Heart right ventricle (tissue), 16 donors: Measurements from ENCODE around the gene RGL1. TPM values are rescaled to one million over a fixed set of nuclear protein-coding genes. Genes with fewer than 3 reads are reported as not detected.
A peak's percentile ranks its signal among the peaks of the same experiment; 100 is the strongest.

Experiments used
- ATAC-seq, 8 donors: fragments of 200-7000 bp; cut with Tn5 transposase; one replicate each; pipeline ENCODE4 v1.9.1; 2020; ENCODE audit warnings: mild to moderate bottlenecking in 8 of 8, moderate library complexity in 8 of 8, moderate number of reproducible peaks in 1 of 8
- DNase-seq, 2 donors: peaks; one replicate each; pipeline ENCODE4 v3.0.0-alpha.2; 2020
- H3K27ac ChIP-seq, 10 donors: fragments of 200-600 bp; sonication (generic) in 2 of 10; one replicate each; pipeline versions ENCODE4 v1.5.0 to v1.8.0; 2020 to 2022; ENCODE audit warnings: mild to moderate bottlenecking in 3 of 10
- H3K27me3 ChIP-seq, 7 donors: fragments of 200-600 bp; one replicate each; pipeline ENCODE4 v1.8.0; 2021 to 2022; ENCODE audit warnings: mild to moderate bottlenecking in 2 of 7
- H3K36me3 ChIP-seq, 9 donors: fragments of 200-600 bp; sonication (generic) in 1 of 9; one replicate each; pipeline versions ENCODE4 v1.5.0 to v1.8.0; 2020 to 2022; ENCODE audit warnings: mild to moderate bottlenecking in 2 of 9
- H3K4me1 ChIP-seq, 9 donors: fragments of 200-600 bp; sonication (generic) in 1 of 9; one replicate each; pipeline versions ENCODE4 v1.5.0 to v1.8.0; 2020 to 2022; ENCODE audit warnings: mild to moderate bottlenecking in 4 of 9
- H3K4me3 ChIP-seq, 10 donors: fragments of 200-600 bp; sonication (generic) in 2 of 10; one replicate each; pipeline versions ENCODE4 v1.5.0 to v1.8.0; 2020 to 2022; ENCODE audit warnings: mild to moderate bottlenecking in 7 of 10, moderate library complexity in 2 of 10
- H3K9me3 ChIP-seq, 11 donors: fragments of 200-600 bp in 10 of 11; sonication (generic) in 2 of 11; one replicate each; pipeline versions ENCODE4 v1.5.0 to v1.8.0; 2013 to 2022; ENCODE audit warnings: mild to moderate bottlenecking in 2 of 11, control low read depth in 1 of 11, moderate library complexity in 1 of 11
- CTCF ChIP-seq, 9 donors: fragments of 200-600 bp; sonication (generic) in 2 of 9; IDR thresholded peaks; one replicate each; pipeline versions ENCODE4 v1.5.0 to v1.8.0; 2021 to 2022; ENCODE audit warnings: antibody characterized with exemption in 9 of 9, mild to moderate bottlenecking in 5 of 9, moderate library complexity in 1 of 9
- WGBS, 2 donors: extraction: QIAGEN DNeasy Blood & Tissue Kit; methylation state at CpG; one replicate each; pipeline ENCODE4 v1.1.7; 2013; ENCODE audit warnings: inconsistent platforms in 1 of 2; 5-methylcytosine and 5-hydroxymethylcytosine counted together
- intact Hi-C, 10 donors: fragments of 100-400 bp; cut with DNase I; formaldehyde crosslinking; loops; one replicate each; pipeline versions ENCODE4 v1.11.1 to v1.14.2; 2022
- polyA plus RNA-seq, 2 donors: library from polyadenylated mRNA; stranded (reverse); fragments of 200-250 nt; gene quantifications; one replicate each; pipeline ENCODE4 v1.2.3, GENCODE V29; 2013
- total RNA-seq, 10 donors: library from RNA; stranded (reverse); fragmentation: NEBNext Ultra II Directional in 3 of 10; extraction: Animal tissue kit (Norgen Biotek cat#: 25700) in 3 of 10; gene quantifications; one replicate each; pipeline versions ENCODE4 v1.2.1 to v1.2.4, GENCODE V29; 2021 to 2023
- donor health status: Arrhythmogenic right ventricular cardiomyopathy.
- donor health status: ischemic (EF 13 %, LVEDD 7.1; RV severe dilation, severe dysfunction).
- donor health status: healthy with polysubstance abuse.
- donor health status: DM: no; HTN: yes; CAD: no.
- donor health status: DM: no; HTN: no; CAD: no.
- donor health status: ischemic (EF 25% LVEDD 6.9; RV normal size, moderate dysfunction).
- donor health status: ischemic (EF 25% LVEDD 5.7; RV mildly dilated, moderate dysfunction).
- donor health status: healthy.
- donor health status: DM: yes; HTN: yes; CAD: no.
- donor health status: Ischemic cardiomyopathy.
- donor health status: ischemic (EF 35%, LVEDD 5.7; RV mildly dilated, moderate dysfunction).
- donor health status: nonischemic (EF 11% LVEDD 7.7; RV severe dilation, severe dysfunction).
- donor health status: DM: yes; HTN: yes; CAD: no.
- donor health status: PGD.
- donor health status: ischemic (EF 29% LVEDD 5.4; RV normal size, mild dysfunction).
- donor health status: nonischemic (EF 23%, LVEDD 6.1; RV moderate dilation, normal function).

The RGL1 gene
- total and polyA plus RNA-seq, 12 donors = 3.8 to 33.4 (median 18.4) TPM

DNA sequence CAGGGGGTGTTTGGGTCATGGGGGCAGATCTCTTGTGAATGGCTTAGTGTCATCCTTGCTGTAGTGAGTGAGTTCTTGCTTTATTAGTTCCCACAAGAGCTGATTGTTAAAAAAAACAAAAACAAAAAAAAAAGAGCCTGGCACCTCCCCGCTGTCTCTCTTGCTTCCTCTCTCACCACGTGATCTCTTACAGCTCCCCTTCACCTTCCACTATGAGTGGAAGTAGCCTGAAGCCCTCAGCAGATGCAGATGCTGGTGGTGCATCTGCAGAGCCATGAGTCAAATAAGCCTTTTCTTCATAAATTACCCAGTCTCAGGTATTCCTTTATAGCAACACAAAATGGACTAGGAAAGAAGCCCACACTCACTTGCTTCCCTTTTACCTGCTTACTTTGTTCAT lies 17.2 kb upstream of the RGL1 start:
- Histone ChIP-seq H3K36me3 (no peaks in the 10 kb centered on the region), H3K4me1 (peaks cover 5 to 42% (median 25%) of the 10 kb centered on the region in 9 donors), H3K4me3 (no peak overlapping the region), H3K9me3 (peaks cover 0 to 1% (median 0%) of the 10 kb centered on the region in 11 donors), H3K27ac (no peak overlapping the region), H3K27me3 (no peaks in the 10 kb centered on the region)
- no peak for TF ChIP-seq CTCF (IDR thresholded peaks at IDR 0.05)
- intact Hi-C loops = loop anchor here in 1 of 10 donors (10.0 kb wide), 1 partner anchor 53 kb away; no protein-coding TSS in a partner anchor
- ATAC-seq (no peak), DNase-seq (no peak)
- WGBS, 2 donors = 79 to 87% methylated on average over 2 of the region's 2 CpGs

GRCh38 chr1:183791319-183791718 lies 13.6 kb upstream of the RGL1 start:
- Histone ChIP-seq H3K4me3 (no peak overlapping the region), H3K4me1 (peaks cover 0 to 21% (median 0%) of the 10 kb centered on the region in 9 donors), H3K27ac (peak overlapping the region in 2 of 10 donors; percentile 3), H3K9me3 (peaks cover 0 to 7% (median 0%) of the 10 kb centered on the region in 11 donors), H3K27me3 (no peaks in the 10 kb centered on the region), H3K36me3 (no peaks in the 10 kb centered on the region)
- peak in 1 of 8 donors; percentile 33 for ATAC-seq
- no peak for TF ChIP-seq CTCF (IDR thresholded peaks at IDR 0.05)
- DNase-seq = no peak
- intact Hi-C loops = loop anchor here in 1 of 10 donors (10.0 kb wide), 1 partner anchor 57 kb away; no protein-coding TSS in a partner anchor

DNA sequence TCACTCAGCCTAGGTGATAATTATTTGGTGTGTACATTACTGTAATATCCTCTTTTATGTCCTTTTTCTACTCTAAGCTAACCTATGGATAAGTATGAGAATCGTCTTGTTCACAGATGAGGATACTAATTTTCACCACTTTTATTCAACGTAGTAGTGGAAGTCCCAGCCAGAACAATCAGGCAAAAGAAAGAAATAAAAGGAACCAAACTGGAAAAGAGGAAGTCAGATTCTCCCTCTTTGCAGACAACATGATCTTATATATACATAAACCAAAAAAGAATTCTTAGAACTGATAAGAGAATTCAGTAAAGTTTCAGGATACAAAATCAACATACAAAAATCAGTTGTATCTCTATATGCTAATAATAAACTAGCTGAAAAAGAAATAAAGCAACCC lies 12.6 kb upstream of the RGL1 start:
- no peak for TF ChIP-seq CTCF (IDR thresholded peaks at IDR 0.05)

GRCh38 chr1:183794088-183794487 lies 10.8 kb upstream of the RGL1 start:
- peaks cover 0 to 7% (median 0%) of the 10 kb centered on the region in 11 donors for H3K9me3 ChIP-seq
- ATAC-seq (no peak), DNase-seq (no peak)
- no peaks in the 10 kb centered on the region for H3K36me3 ChIP-seq
- 74 to 82% methylated on average over 1 of the region's 1 CpG for WGBS, 2 donors
- H3K27me3 ChIP-seq = no peaks in the 10 kb centered on the region
- H3K4me1 ChIP-seq = peaks cover 0 to 21% (median 0%) of the 10 kb centered on the region in 9 donors
- H3K4me3 ChIP-seq = no peak overlapping the region
- intact Hi-C loops = loop anchor here in 1 of 10 donors (10.0 kb wide), 1 partner anchor 59 kb away; no protein-coding TSS in a partner anchor
- TF ChIP-seq CTCF (IDR thresholded peaks at IDR 0.05) = no peak
- no peak overlapping the region for H3K27ac ChIP-seq

More for the DNA sequence above, 12.6 kb upstream of the RGL1 start:
- H3K4me1 ChIP-seq = peaks cover 0 to 21% (median 0%) of the 10 kb centered on the region in 9 donors
- 79 to 89% methylated on average over 2 of the region's 2 CpGs for WGBS, 2 donors
- no peaks in the 10 kb centered on the region for H3K27me3 ChIP-seq
- no peak overlapping the region for H3K27ac ChIP-seq
- DNase-seq (no peak), ATAC-seq (no peak)
- intact Hi-C loops = loop anchor here in 1 of 10 donors (10.0 kb wide), 1 partner anchor 57 kb away; no protein-coding TSS in a partner anchor
- H3K9me3 ChIP-seq = peaks cover 0 to 7% (median 0%) of the 10 kb centered on the region in 11 donors
- no peaks in the 10 kb centered on the region for H3K36me3 ChIP-seq
- no peak overlapping the region for H3K4me3 ChIP-seq
